GM19193 (cell line): Measurements from ENCODE around the gene SMIM26.

Source experiments
- POLR2A ChIP-seq: IDR thresholded peaks from 4 replicates; pipeline ENCODE4 v1.6.1; 2011; ENCODE audit not compliant: insufficient read depth, insufficient read length; ENCODE audit errors: extremely low read depth

The SMIM26 gene

DNA sequence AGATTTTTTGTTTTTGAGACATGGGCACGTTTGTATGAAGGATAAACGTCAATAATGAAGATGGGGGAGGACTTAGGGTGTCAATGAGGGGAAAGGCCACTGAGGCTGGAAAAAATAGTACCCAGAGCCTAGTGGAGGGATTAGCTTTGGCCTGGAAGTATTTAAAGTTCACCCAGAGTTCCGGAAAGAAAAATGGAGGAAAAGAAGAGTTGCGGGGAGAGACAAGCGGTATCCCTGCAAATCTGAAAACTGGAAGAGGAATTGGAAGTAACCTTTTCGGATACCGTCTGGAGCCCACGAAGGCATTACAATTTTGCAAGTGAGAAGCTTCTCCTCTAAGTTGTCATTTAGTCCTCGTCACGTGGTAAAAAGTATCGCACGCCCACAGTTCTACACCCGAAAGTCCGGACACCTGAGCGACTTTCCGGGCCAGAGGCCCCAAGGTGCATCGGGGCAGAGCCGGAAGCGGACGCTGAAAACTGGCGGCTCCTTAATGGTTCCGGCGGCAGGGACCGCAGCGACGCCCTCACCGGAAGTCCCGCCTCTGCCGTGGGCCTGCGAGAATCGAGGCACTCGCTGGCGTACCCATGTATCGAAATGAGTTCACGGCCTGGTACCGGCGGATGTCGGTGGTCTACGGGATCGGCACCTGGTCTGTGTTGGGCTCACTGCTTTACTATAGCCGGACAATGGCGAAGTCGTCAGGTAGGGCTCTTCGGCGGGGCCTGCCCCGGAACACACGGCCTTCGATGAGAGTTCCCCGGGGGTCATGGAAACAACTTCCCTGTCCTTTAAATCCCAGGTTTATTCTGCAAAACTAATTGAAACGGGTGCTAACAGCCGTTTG, at the start of gene SMIM26:
Gene SMIM26 (plus strand): TSS at position 541 of the 847 bp plus-strand sequence. CDS start 47 bp downstream, at position 588.
- peak; percentile 91 for TF ChIP-seq POLR2A

- no peak for TF ChIP-seq POLR2A
Measured at GRCh38 chr20:18523066-18523465, 44.2 kb upstream of the SMIM26 start.

GRCh38 chr20:18524646-18525045, 42.6 kb upstream of the SMIM26 start:
- no peak for TF ChIP-seq POLR2A

- TF ChIP-seq POLR2A = no peak
Measured at GRCh38 chr20:18527339-18527738, 39.9 kb upstream of the SMIM26 start.

DNA sequence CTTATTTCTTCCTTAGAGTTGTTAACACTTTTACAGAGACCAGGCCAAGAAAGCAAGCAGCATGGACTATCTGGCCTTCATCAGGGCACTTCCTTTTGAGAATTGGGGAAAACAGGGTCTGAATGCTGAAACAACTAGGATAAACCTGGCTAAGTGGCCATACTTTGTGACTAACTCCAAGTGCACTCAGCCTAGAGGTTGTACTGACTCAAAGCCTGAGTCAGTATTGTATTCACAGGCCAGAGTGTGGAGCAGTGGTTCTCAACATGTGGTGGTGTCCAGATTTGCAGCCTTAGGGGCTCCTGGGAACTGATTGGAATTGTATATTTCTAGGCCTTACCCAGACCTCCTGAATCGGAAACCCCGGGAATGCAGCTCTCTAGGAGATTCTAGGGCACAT, 39.4 kb upstream of the SMIM26 start:
- no peak for TF ChIP-seq POLR2A

- no peak for TF ChIP-seq POLR2A
Measured at GRCh38 chr20:18529041-18529440, 38.2 kb upstream of the SMIM26 start.

GRCh38 chr20:18532626-18533025, 34.6 kb upstream of the SMIM26 start:
- no peak for TF ChIP-seq POLR2A

GRCh38 chr20:18533491-18533890, 33.7 kb upstream of the SMIM26 start:
- TF ChIP-seq POLR2A = no peak

- TF ChIP-seq POLR2A = no peak
Measured at GRCh38 chr20:18533978-18534644, 33.1 kb upstream of the SMIM26 start.

DNA sequence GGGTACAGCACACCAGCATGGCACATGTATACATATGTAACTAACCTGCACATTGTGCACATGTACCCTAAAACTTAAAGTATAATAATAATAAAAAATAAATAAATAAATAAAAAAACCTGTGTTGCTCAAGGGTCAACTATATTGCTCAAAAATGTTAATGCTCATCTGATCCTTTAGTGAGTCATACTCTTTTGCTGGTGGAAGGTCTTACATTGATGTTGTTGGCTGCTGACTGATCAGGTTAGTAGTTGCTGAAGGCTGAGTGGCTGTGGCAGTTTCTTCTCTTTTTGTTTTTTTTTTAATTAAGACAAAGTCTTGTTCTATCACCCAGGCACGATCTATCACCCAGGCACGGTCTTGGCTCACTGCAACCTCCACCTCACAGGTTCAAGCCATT, 29.6 kb upstream of the SMIM26 start:
- TF ChIP-seq POLR2A = no peak

DNA sequence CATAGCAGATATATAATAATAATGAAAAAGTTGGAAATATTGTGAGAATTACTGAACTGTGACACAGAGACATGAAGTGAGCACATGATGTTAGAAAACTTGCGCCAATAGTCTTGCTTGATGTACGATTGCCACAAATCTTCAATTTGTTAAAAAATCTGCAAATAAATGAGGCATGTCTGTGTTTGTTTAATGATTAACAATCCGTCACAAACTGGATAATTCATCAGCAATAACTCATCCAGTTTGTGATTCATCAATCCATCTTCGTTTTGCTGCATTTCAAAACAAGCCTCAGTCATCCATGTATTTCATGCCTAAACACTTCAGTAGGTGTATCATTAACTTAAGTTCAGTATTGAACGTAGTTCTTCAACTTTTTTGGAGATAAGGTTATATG, 25.5 kb upstream of the SMIM26 start:
- no peak for TF ChIP-seq POLR2A

DNA sequence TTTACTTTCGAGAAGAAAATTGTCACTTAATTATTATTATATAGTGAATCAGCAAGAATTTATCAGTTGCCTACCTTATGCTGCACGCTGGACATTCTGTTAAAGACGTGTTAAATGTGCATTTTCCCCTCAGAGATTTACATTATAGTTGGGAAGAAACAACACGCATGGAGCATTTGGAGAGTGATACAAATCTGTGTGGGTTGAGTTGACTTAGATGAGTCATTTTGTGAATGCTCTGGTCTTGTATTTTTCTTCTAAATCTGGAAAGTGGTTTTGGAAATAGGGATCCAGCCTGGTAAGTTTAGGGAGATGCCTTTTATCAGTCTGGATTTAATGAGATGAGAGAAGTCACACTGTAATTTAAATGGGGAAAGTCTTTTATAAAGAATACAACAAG, 24.0 kb upstream of the SMIM26 start:
- TF ChIP-seq POLR2A = no peak

DNA sequence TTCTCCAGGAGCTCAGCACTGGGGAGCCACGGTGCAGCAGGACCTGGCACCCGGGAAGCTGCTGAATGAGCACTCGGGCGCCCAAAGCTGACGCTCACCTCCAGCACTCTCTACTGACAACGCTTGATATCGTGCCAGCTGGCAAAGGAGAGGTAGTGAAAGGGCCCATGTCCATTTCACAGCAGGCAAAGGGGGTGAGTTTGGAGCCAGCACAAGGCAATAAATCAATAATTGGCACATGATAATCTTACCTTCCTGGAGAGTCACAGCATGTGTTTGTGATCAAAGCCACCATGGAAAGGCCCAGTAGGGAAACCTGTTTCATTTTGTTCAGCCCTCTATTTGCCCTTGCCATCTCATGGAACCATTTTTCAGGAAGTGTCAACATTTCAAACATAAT, 23.3 kb upstream of the SMIM26 start:
- TF ChIP-seq POLR2A = no peak

DNA sequence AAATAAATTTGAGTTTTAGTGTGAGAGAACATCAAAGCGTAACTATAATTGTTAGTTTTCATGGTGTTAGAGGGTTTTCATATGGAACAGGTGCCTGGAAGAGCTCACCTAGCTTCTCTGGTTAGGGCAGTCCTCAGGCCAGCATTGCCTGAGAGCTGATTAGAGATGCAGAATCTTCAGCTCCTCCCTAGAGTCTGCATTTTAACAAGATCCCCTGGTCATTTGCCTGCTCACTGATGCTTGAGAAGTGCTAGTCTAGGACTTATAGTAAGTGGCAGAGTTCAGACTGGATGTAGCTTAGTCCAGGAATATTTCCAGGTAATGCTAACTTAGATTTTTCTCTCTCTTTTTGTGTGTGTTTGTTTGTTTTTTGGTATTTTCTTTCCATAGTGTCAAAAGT, 21.7 kb upstream of the SMIM26 start:
- TF ChIP-seq POLR2A = no peak

DNA sequence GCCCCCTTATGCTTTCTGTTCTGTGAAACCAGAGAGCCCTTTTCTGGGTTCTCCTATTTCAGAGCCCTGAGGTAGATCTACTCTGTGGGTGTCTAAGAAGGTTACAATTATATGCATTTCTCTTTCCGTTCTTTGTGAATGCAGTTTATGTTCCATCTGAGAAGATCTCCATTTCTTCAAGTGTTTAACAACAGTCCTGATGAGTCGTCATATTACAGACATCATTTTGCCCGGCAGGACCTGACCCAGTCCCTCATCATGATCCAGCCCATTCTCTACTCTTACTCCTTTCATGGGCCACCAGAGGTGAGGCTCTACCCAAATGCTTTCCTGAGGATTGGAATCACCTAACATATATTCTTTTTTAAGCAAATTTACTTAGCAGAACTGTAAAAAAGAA, 18.8 kb upstream of the SMIM26 start:
- no peak for TF ChIP-seq POLR2A

DNA sequence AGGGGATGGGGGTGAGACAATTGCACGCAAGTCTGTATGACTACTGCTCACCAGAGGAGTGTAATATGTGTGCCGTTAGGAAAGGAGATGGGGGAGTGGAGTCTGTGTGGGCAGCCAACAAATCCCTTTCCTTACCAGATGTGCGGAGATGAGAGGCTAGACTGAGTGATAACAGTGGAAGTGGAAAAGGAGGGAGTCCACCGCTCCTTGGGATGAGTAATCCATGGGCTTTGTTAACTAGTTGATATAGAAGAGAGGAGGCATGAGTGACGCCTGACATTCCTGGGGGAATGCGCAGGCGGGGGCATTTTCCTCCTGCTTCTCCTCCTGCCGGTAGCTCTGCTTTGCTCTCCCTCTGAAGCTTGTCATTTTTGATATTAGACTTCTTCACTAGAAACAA, 13.5 kb upstream of the SMIM26 start:
- TF ChIP-seq POLR2A = no peak
